Activated CD8-positive, alpha-beta memory T cell treated with anti-CD3 and anti-CD28 coated beads, Interleukin-2, amount 10 ng/mL, durations not matched to agents 7 days and 5 days (primary cell): ENCODE results near the gene CTNNA1. TPM values are rescaled to one million over a fixed set of nuclear protein-coding genes. Genes with fewer than 3 reads are reported as not detected.
"Not testable (repeated sequence)": the region's sequence is repeated elsewhere in the genome, so short reads cannot be mapped to it uniquely, and the experiment has no call there.

ENCODE experiments used
- ATAC-seq: fragments of 150-1000 bp; cut with Tn5 transposase; one replicate; pipeline ENCODE4 v1.10.0; 2021; ENCODE audit warnings: moderate library complexity
- CTCF ChIA-PET: fragments of 350-600 bp; sonication (Branson Sonifier 250); formaldehyde crosslinking; loops from one replicate; lab custom pipeline; 2021; ENCODE audit warnings: antibody characterized with exemption; lab: Charles Lee
- DNase-seq: peaks from one replicate; pipeline ENCODE4 v3.0.0-alpha.2; 2020
- H3K27ac Mint-ChIP-seq: one replicate; pipeline ENCODE4 v1.8.0; 2021; ENCODE audit warnings: mild to moderate bottlenecking, mixed read lengths
- H3K27me3 Mint-ChIP-seq: one replicate; pipeline ENCODE4 v1.8.0; 2021; ENCODE audit warnings: mixed read lengths
- H3K36me3 Mint-ChIP-seq: one replicate; pipeline ENCODE4 v1.8.0; 2021; ENCODE audit warnings: mild to moderate bottlenecking, mixed read lengths
- H3K4me1 Mint-ChIP-seq: one replicate; pipeline ENCODE4 v1.8.0; 2021; ENCODE audit warnings: mixed read lengths
- H3K4me3 Mint-ChIP-seq: one replicate; pipeline ENCODE4 v1.8.0; 2021; ENCODE audit warnings: mild to moderate bottlenecking, moderate library complexity, mixed read lengths
- H3K9me3 Mint-ChIP-seq: one replicate; pipeline ENCODE4 v1.8.0; 2022; ENCODE audit warnings: low read depth, mixed read lengths
- total RNA-seq, 2 experiments: library from RNA; stranded (reverse); gene quantifications; one replicate each; pipeline ENCODE4 v1.2.3, GENCODE V29; 2021

CTNNA1 gene
- 10 to 100 TPM; 62.0 to 89.8 TPM for total RNA-seq

- Mint-ChIP-seq H3K27me3 (peaks cover 24% of the 10 kb centered on the region), H3K27ac (peak within 1 kb of the TSS; percentile 1)
Observed at GRCh38 chr5:138752951-138753793, at the start of gene CTNNA1. CTNNA1 (plus strand) TSS chr5:138753425; CDS start chr5:138781925, 28,500 bp downstream.

GRCh38 chr5:138703777-138704176 lies 49.4 kb upstream of the CTNNA1 start:
- not testable (repeated sequence) for H3K36me3 Mint-ChIP-seq, H3K4me3 Mint-ChIP-seq, H3K27ac Mint-ChIP-seq, H3K9me3 Mint-ChIP-seq, H3K4me1 Mint-ChIP-seq, ATAC-seq, DNase-seq
- CTCF ChIA-PET: interaction anchor here (1.2 kb wide), 1 partner anchor 16 kb away, joined by 3 read pairs; no protein-coding TSS in a partner anchor
- peaks cover 64% of the 10 kb centered on the region for H3K27me3 Mint-ChIP-seq

More at GRCh38 chr5:138752951-138753793, at the start of gene CTNNA1:
- Mint-ChIP-seq H3K36me3 (peaks cover 10% of the 10 kb centered on the region), H3K4me3 (peak within 1 kb of the TSS; percentile 69), H3K4me1 (peaks cover 41% of the 10 kb centered on the region), H3K9me3 (no peaks in the 10 kb centered on the region)
- CTCF ChIA-PET: interaction anchor here (0.6 to 1.8 kb wide), 4 partner anchors 9 to 174 kb away, joined by 3 to 5 read pairs (median 4); no protein-coding TSS in a partner anchor
- DNase-seq: peak; percentile 73
- ATAC-seq: peak; percentile 75

GRCh38 chr5:138705007-138705406 lies 48.2 kb upstream of the CTNNA1 start:
- Mint-ChIP-seq H3K9me3 (no peaks in the 10 kb centered on the region), H3K4me3 (no peak overlapping the region), H3K4me1 (no peaks in the 10 kb centered on the region), H3K27me3 (peaks cover 54% of the 10 kb centered on the region), H3K27ac (no peak overlapping the region), H3K36me3 (no peaks in the 10 kb centered on the region)
- ATAC-seq: no peak
- CTCF ChIA-PET: interaction anchor here (0.7 to 1.7 kb wide), 2 partner anchors 9 to 169 kb away, joined by 3 to 4 read pairs; no protein-coding TSS in a partner anchor
- no peak for DNase-seq

- H3K4me3 Mint-ChIP-seq: no peak overlapping the region
- no peaks in the 10 kb centered on the region for H3K36me3 Mint-ChIP-seq
- CTCF ChIA-PET: interaction anchor here (1.7 kb wide), 1 partner anchor 10 kb away, joined by 4 read pairs; no protein-coding TSS in a partner anchor
- DNase-seq (no peak), ATAC-seq (no peak)
- H3K27ac Mint-ChIP-seq: no peak overlapping the region
- no peaks in the 10 kb centered on the region for H3K4me1 Mint-ChIP-seq
- H3K27me3 Mint-ChIP-seq: peaks cover 50% of the 10 kb centered on the region
- H3K9me3 Mint-ChIP-seq: no peaks in the 10 kb centered on the region
Observed at GRCh38 chr5:138705567-138705966, 47.7 kb upstream of the CTNNA1 start.

- Mint-ChIP-seq H3K4me3 (no peak overlapping the region), H3K9me3 (no peaks in the 10 kb centered on the region), H3K36me3 (no peaks in the 10 kb centered on the region), H3K27me3 (peaks cover 47% of the 10 kb centered on the region), H3K4me1 (no peaks in the 10 kb centered on the region), H3K27ac (no peak overlapping the region)
- DNase-seq (no peak), ATAC-seq (no peak)
- CTCF ChIA-PET: no interaction called here
Observed at GRCh38 chr5:138706655-138707480, 46.4 kb upstream of the CTNNA1 start.

GRCh38 chr5:138708791-138709190 lies 44.4 kb upstream of the CTNNA1 start:
- Mint-ChIP-seq H3K27me3 (peaks cover 39% of the 10 kb centered on the region), H3K9me3 (no peaks in the 10 kb centered on the region), H3K4me3 (no peak overlapping the region), H3K36me3 (no peaks in the 10 kb centered on the region), H3K27ac (no peak overlapping the region), H3K4me1 (no peaks in the 10 kb centered on the region)
- DNase-seq (no peak), ATAC-seq (no peak)
- CTCF ChIA-PET: interaction anchor here (1.0 kb wide), 1 partner anchor 46 kb away, joined by 3 read pairs; no protein-coding TSS in a partner anchor

- DNase-seq (no peak), ATAC-seq (no peak)
- Mint-ChIP-seq H3K4me3 (no peak overlapping the region), H3K36me3 (no peaks in the 10 kb centered on the region), H3K27ac (no peak overlapping the region), H3K9me3 (no peaks in the 10 kb centered on the region), H3K27me3 (peaks cover 39% of the 10 kb centered on the region), H3K4me1 (peaks cover under 1% of the 10 kb centered on the region)
- CTCF ChIA-PET: interaction anchor here (1.0 kb wide), 1 partner anchor 46 kb away, joined by 3 read pairs; no protein-coding TSS in a partner anchor
Observed at GRCh38 chr5:138709202-138709601, 44.0 kb upstream of the CTNNA1 start.

- ATAC-seq (no peak), DNase-seq (no peak)
- CTCF ChIA-PET: no interaction called here
- Mint-ChIP-seq H3K27ac (no peak overlapping the region), H3K4me3 (no peak overlapping the region), H3K27me3 (peaks cover 42% of the 10 kb centered on the region), H3K36me3 (no peaks in the 10 kb centered on the region), H3K4me1 (peaks cover 1% of the 10 kb centered on the region), H3K9me3 (no peaks in the 10 kb centered on the region)
Observed at GRCh38 chr5:138711087-138711486, 42.1 kb upstream of the CTNNA1 start.

GRCh38 chr5:138711811-138712210 lies 41.4 kb upstream of the CTNNA1 start:
- DNase-seq: no peak
- no peaks in the 10 kb centered on the region for H3K9me3 Mint-ChIP-seq
- H3K4me1 Mint-ChIP-seq: peaks cover 1% of the 10 kb centered on the region
- no peaks in the 10 kb centered on the region for H3K36me3 Mint-ChIP-seq
- H3K27ac Mint-ChIP-seq: no peak overlapping the region
- H3K27me3 Mint-ChIP-seq: peaks cover 42% of the 10 kb centered on the region
- CTCF ChIA-PET: no interaction called here
- no peak overlapping the region for H3K4me3 Mint-ChIP-seq
- no peak for ATAC-seq

GRCh38 chr5:138712324-138712723 lies 40.9 kb upstream of the CTNNA1 start:
- ATAC-seq: no peak
- Mint-ChIP-seq H3K4me3 (no peak overlapping the region), H3K27ac (no peak overlapping the region), H3K9me3 (no peaks in the 10 kb centered on the region), H3K27me3 (peaks cover 44% of the 10 kb centered on the region), H3K36me3 (no peaks in the 10 kb centered on the region), H3K4me1 (peaks cover 1% of the 10 kb centered on the region)
- no peak for DNase-seq
- CTCF ChIA-PET: interaction anchor here (0.7 kb wide), 1 partner anchor 143 kb away, joined by 3 read pairs; no protein-coding TSS in a partner anchor

GRCh38 chr5:138712791-138713190 lies 40.4 kb upstream of the CTNNA1 start:
- Mint-ChIP-seq H3K9me3 (no peaks in the 10 kb centered on the region), H3K27me3 (peaks cover 40% of the 10 kb centered on the region), H3K4me1 (peaks cover 1% of the 10 kb centered on the region), H3K27ac (no peak overlapping the region), H3K4me3 (no peak overlapping the region), H3K36me3 (no peaks in the 10 kb centered on the region)
- ATAC-seq (no peak), DNase-seq (no peak)
- CTCF ChIA-PET: interaction anchor here (0.7 kb wide), 1 partner anchor 143 kb away, joined by 3 read pairs; no protein-coding TSS in a partner anchor

GRCh38 chr5:138713247-138713646 lies 40.0 kb upstream of the CTNNA1 start:
- Mint-ChIP-seq H3K27ac (no peak overlapping the region), H3K4me1 (peaks cover 1% of the 10 kb centered on the region), H3K36me3 (no peaks in the 10 kb centered on the region), H3K4me3 (no peak overlapping the region), H3K9me3 (no peaks in the 10 kb centered on the region), H3K27me3 (peaks cover 40% of the 10 kb centered on the region)
- CTCF ChIA-PET: no interaction called here
- no peak for DNase-seq
- ATAC-seq: no peak

- CTCF ChIA-PET: interaction anchor here (1.1 to 1.4 kb wide), 2 partner anchors 11 to 75 kb away, joined by 3 to 4 read pairs; no protein-coding TSS in a partner anchor
- peaks cover 42% of the 10 kb centered on the region for H3K27me3 Mint-ChIP-seq
Observed at GRCh38 chr5:138714694-138715093, 38.5 kb upstream of the CTNNA1 start.

More at GRCh38 chr5:138714694-138715093, 38.5 kb upstream of the CTNNA1 start:
- H3K9me3 Mint-ChIP-seq: no peaks in the 10 kb centered on the region
- DNase-seq: no peak
- H3K4me3 Mint-ChIP-seq: no peak overlapping the region
- peaks cover 1% of the 10 kb centered on the region for H3K4me1 Mint-ChIP-seq
- H3K36me3 Mint-ChIP-seq: no peaks in the 10 kb centered on the region
- ATAC-seq: no peak
- H3K27ac Mint-ChIP-seq: no peak overlapping the region
